Inferior parietal cortex (tissue), 1 donor: ENCODE data around the gene KCNT1.

Experiments
- DNase-seq: peaks from one replicate; pipeline ENCODE4 v3.0.0-alpha.2; 2016; ENCODE audit errors: extremely low spot score

The KCNT1 gene

DNA sequence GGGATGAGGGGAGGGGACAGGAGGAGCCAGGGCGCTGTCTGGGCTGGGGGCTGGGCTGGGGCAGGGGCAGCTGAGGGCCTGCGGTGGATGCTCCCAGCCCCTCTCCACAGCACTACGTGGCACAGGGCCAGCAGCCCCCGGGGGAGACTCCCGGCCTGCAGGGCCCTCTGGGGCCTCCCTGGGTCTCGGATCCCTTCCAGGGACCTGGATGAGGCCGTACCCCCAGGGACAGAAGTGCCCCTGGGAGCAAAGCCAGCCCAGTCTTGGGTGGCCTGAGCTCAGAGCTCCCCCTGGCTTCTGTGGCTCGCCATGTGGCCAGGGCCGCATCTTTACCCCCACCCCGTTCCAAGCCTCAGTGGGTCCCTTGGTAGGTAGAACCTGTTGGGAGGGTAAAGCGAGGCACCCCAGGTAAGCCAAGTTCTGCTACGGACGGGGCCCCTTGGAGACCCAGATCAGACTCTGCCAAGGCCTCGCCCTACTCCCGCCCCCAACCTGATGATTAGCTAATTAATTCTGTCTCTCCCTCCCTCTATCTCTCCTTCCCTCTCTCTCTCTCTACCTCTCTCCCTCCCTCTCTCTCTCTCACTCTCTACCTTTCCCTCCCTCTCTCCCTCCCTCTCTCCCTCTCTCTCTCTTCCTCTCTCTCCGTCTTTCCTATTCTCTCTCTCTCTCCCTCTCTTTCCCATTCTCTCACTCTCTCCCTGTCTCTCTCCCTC is 24.3 kb downstream of the KCNT1 start:
- DNase-seq, result no peak

DNA sequence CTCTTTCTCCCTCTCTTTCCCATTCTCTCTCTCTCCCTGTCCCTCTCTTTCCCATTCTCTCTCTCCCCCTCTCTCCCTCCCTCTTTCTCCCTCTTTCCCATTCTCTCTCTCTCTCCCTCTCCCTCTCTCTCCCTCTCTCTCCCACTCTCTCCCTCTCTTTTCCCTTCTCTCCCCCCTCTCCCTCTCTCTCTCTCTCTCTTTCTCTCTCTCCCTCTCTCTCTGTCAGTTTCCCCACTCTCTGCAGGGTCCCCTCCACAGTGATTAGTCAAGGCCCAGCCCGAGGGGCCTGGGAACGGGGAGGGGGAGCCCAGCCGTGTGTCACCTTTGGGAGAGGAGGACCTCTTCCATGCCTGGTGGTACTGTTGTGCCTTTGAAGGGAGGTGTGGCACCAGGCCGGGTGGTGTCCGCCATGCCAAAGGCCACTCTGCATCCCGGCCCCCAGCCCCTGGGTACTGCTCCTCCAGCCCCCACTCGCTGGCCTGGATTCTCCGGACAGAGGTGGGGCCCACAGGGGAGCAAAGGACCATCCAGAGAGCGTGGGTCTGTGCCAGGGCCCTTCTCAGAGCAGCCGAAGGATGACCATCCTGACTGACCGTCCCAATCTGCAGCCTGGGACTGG is 25.4 kb downstream of the KCNT1 start:
- DNase-seq, result no peak

DNA sequence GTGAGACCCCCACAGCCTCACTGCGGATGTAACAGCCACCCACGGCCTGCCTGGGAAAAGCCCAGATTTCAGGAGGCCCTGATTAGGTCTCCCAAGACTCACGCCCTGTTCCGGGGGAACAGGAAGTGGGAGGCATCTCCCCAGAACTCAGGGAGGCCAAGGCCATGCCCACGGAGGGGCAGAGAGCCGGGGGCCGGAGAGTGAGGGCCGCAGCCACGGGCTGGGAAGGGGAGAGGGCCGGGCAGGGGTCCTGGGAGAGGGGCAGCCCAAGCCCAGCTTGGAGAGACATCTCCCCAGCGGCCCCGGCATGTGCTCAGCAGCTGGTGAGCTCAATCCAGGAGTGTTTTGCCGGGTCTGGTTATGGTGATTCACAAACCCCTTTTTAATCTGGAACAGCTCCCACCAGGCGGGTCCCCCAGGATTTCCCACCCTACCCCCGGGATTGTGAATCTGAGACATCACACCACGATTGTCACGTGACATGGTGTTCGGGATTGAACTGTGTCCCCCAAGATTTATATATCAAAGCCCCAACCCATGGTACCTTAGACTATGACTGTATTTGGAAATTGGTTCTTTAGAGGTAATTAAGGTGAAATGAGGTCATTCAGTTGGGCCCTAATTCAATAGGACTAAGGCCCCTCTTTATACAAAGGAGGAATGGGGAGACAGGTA is 26.6 kb downstream of the KCNT1 start:
- no peak for DNase-seq

DNA sequence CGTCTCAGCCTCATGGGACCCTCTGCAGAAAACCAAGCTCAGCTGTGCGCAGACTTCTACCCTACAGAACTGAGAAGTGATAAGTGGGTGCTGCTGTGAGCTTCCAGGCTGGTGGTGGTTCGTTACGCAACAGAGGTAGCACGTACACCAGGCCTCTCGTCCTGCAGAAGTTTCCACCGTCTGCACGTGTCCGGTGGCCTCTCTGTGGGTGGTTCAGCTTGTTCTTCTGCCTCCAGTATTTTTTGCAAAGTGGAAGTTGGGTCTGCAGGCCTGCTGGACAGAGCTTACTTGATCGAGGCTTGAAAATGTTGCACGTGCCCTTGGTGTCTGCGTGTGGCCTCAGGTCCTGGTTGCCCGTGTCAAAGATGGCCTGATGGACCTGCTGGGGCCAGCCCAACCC is 27.5 kb downstream of the KCNT1 start:
- no peak for DNase-seq

DNA sequence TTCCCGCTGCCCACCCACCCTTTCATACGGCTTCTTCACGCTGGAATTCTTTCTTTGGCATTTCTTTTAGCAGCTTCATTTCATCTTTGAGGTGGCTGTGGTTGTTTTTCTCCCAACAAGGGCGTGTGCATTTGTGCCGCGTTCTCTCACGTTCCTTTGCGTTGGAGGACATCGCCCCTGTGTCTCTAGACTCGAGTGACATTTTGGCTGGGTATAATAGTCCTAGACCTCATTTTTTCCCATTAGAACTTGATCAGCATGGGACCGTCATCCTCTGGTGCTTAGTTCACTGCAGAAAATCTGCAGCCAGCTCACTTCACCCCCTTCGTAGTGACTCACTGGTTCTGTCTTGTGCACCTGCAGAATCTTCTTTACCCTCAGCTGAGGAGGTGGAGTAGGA is 29.5 kb downstream of the KCNT1 start:
- DNase-seq, result no peak

DNA sequence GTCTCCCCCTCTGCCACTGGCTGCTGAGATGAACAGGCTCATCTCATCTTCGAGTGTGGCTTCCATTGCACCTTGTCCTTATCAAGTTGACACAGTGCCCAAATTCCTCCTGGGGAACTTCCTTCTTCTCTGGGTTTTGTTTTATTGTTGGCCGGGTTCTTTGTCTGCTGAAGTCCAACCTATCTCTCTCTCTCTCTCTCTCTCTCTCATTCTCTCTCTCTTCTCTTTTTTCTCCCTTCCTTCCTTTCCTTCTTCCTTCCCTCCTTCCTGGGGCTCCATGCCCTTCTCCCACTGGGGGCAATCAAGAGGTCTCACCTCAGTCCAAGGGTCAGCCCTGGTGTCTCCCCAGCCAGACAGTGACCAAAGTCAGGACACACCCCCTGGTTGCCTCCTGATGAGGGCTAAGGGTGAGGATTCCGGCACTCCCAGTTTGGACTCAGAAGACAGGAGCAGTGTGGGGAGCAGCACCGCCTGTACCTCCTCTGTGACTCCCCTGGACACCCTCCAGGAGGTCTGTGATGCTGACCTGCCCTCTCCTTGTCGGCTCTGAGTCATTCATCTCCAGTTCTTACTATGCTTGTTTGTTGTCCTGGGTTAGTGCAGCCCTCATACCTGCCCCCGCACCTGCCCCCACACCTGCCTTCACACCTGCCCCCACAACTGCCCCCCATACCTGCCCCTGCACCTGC is 30.7 kb downstream of the KCNT1 start:
- no peak for DNase-seq

GRCh38 chr9:135734616-135735144 is 32.7 kb downstream of the KCNT1 start:
- no peak for DNase-seq

DNA sequence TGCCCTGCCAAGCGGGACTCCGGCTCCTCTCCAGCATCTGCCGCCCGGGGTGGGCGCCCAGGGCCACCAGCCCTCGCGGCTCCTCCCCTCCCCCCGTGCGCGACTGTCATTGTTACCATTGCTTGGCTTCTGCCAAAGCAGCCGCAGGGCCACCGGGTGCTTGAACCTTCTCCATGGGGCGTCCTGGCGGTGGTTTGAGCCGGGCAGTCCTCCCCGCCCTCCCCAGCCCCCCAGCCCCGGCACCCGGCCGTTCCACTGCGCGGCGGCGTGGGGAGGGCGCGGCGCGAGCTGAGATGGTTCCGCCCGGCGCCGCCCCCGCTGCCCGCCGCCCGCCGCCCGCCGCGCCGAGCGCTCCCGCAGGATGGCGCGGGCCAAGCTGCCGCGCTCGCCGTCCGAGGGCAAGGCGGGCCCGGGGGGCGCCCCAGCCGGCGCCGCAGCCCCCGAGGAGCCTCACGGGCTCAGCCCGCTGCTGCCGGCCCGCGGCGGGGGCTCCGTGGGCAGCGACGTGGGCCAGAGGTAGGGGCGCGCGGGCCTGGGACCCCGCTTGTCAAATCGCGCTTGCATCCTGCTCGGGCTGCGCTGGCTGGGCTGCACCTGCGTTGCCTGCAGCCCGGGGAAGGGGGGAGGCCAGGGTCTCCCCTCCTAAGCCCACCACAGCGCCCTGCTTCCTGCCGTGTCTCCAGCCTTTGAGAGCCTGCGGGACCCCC is 34.4 kb downstream of the KCNT1 start:
- no peak for DNase-seq

- no peak for DNase-seq
Observed at GRCh38 chr9:135736979-135737839, 35.2 kb downstream of the KCNT1 start.

- DNase-seq, result no peak
Observed at GRCh38 chr9:135737840-135738521, 36.0 kb downstream of the KCNT1 start.

DNA sequence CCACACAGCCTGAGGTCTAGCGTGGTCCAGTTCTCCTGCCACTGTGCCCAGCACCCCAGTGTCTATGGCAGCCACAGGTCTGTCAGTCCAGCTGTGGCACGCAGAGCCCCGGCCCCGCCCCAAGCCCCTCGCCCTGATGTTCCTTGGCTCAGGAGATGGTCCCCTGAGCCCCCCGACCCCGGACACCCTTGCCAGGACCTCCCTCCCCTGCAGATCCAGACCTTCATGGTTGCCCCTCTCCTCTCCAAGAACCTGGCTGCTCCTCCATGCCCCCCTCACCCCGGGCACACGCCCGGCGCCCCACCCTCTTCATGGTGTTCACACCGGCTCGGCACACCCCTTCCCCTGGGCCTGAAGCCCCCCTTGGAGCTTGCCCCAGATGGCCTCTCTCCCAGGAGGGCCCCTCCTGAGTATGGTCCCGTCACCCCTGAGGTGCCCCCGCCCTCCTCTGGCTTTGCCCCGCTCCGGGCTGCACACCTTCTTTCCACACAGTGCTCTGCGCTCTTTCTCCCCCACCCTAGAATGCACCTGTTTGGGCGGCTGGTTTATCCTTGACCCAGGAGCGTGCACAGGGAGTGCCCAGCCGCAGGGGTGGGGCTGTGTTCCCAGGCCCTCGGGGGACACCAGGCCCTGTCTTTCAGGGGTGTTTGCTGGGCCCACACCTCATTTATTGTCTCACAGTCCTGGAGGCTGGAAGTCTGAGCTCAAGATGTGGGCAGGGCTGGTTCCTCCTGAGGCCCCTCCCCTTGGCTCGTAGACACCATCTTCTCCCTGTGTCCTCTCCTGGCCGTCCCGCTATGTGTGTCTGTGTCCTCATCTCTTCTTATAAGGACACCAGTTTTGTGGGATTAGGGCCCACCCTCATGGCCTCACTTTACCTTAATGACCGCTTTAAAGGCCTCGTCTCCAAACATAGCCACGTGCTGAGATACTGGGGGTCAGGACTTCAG is 37.6 kb downstream of the KCNT1 start:
- DNase-seq, result no peak

- no peak for DNase-seq
Observed at GRCh38 chr9:135741276-135742219, 39.6 kb downstream of the KCNT1 start.

- no peak for DNase-seq
Observed at GRCh38 chr9:135743021-135743420, 41.0 kb downstream of the KCNT1 start.

- DNase-seq, result no peak
Observed at GRCh38 chr9:135743546-135744332, 41.8 kb downstream of the KCNT1 start.

GRCh38 chr9:135744333-135745070 is 42.5 kb downstream of the KCNT1 start:
- DNase-seq, result no peak

DNA sequence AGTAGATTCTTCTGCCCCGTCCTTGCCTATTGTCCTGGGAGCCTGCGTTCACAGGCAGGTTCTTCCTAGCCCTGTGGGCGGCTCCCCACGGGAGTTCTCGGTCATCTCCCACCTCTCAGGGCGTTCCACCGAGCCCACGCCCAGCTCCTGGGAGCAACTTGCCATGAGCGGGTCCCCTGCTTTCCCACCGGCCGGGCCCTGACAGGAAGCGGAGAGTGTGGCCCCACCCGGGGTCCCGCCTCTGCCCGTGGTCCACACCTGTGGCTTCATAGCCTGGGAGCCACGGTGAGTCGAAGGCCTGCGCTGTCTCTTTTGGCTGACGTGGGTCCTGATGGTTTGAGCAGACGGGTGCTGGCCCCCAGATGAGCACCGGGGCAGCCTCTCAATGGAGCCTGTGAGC is 43.2 kb downstream of the KCNT1 start:
- no peak for DNase-seq
